C4-2B (cell line): Measurements from ENCODE around the gene ATG2B.
"Not testable (repeated sequence)": the region's sequence is repeated elsewhere in the genome, so short reads cannot be mapped to it uniquely, and the experiment has no call there.

Source experiments
- H3K27ac ChIP-seq: fragments of 450-650 bp; 2 replicates; pipeline ENCODE4 v1.5.1; 2017
- ZFX ChIP-seq: fragments of 450-650 bp; IDR thresholded peaks from 2 replicates; pipeline ENCODE4 v1.6.1; 2017
- TF ChIP-seq, protein P1 (sequence below): fragments of 450-650 bp; conservative IDR thresholded peaks from 2 replicates; pipeline ENCODE4 v1.5.1; 2017; ENCODE audit warnings: mild to moderate bottlenecking

The ATG2B gene

DNA sequence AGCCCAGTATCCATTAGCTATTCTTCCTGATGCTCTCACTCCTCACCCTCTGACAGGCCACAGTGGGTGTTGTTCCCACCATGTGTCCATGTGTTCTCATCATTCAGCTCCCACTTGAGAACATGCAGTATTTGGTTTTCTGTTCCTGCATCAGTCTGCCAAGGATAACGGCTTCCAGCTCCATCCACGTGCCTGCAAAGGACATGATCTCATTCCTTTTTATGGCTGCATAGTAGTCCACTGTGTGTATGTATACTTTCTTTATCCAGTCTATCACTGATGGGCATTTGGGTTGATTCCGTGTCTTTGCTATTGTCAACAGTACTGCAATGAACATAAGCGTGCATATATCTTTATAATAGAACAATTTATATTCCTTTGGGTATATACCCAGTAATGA is 8.9 kb downstream of the ATG2B start:
- TF ChIP-seq, protein P1, sequence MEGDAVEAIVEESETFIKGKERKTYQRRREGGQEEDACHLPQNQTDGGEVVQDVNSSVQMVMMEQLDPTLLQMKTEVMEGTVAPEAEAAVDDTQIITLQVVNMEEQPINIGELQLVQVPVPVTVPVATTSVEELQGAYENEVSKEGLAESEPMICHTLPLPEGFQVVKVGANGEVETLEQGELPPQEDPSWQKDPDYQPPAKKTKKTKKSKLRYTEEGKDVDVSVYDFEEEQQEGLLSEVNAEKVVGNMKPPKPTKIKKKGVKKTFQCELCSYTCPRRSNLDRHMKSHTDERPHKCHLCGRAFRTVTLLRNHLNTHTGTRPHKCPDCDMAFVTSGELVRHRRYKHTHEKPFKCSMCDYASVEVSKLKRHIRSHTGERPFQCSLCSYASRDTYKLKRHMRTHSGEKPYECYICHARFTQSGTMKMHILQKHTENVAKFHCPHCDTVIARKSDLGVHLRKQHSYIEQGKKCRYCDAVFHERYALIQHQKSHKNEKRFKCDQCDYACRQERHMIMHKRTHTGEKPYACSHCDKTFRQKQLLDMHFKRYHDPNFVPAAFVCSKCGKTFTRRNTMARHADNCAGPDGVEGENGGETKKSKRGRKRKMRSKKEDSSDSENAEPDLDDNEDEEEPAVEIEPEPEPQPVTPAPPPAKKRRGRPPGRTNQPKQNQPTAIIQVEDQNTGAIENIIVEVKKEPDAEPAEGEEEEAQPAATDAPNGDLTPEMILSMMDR, result no peak
- TF ChIP-seq ZFX, result no peak
- no peak overlapping the region for H3K27ac ChIP-seq

DNA sequence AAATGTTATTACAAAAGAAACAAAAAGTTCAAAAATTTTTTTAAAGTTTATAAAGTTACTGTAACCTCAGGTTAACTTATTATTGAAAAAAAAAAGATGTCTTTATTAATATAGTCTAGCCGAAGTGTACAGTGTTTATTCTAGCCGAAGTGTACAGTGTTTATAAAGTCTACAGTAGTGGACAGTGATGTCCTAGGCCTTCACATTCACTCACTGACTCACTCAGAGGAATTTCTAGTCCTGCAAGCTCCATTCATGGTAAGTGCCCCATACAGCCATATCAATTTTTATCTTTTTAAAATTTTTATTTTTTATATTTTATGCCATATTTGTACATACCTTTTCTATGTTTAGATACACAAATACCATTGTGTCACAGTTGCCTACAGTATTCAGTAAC is 10.4 kb downstream of the ATG2B start:
- H3K27ac ChIP-seq, result no peak overlapping the region
- TF ChIP-seq, protein P1, result no peak
- TF ChIP-seq ZFX, result no peak

DNA sequence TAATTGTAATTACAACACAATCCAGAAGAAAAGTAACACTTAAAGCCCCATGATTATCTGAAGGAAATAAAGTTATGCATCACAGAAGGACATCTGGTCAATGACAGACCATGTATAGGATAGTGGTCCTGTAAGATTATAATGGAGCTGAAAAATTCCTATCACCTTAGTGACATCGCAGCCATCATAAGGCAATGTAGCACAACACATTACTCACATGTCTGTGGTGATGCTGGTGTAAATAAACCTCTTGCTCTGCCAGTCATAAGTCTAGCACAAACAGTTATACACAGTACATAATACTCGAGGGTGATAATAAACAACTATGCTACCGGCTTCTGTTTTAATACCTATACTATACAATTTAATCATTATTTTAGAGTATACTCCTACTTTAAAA is 11.2 kb downstream of the ATG2B start:
- TF ChIP-seq ZFX, result no peak
- TF ChIP-seq, protein P1, result no peak
- H3K27ac ChIP-seq, result no peak overlapping the region

DNA sequence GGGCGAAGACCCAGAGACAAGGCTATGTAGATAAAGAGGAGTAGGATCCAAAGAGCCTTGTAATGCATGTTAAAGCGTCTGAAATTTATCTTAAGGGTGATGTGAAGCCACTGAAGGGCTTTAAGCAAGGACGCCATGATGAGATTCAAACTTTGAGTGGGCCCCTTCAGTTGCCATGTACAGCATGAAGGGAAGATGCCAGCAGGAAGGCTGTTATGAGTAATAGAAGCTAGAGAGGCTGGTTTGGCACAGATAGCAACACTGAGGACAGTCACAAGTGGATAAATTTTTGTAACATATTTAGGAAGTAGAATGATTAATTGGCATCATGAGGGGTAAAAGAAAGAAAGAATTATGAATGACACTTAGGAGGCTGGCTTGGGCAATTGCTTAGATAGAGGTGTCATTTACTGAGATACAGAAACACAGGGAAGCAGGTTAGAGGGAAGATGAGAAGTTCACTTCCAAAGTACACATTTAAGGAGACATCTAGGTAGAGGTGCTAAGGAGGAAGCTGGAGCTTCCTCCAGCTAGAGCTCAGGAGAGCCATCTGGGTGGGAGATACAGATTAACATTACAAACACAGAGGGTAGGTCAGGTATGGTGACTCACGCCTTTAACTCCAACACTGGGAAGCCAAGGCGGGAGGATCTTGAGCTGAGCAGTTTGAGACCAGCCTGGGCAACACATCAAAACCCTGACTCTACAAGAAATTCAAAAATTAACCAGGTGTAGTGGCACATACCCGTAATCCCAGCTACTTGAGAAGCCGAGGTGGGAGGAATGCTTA is 13.7 kb downstream of the ATG2B start:
- no peak for TF ChIP-seq ZFX
- TF ChIP-seq, protein P1, result no peak
- no peak overlapping the region for H3K27ac ChIP-seq

DNA sequence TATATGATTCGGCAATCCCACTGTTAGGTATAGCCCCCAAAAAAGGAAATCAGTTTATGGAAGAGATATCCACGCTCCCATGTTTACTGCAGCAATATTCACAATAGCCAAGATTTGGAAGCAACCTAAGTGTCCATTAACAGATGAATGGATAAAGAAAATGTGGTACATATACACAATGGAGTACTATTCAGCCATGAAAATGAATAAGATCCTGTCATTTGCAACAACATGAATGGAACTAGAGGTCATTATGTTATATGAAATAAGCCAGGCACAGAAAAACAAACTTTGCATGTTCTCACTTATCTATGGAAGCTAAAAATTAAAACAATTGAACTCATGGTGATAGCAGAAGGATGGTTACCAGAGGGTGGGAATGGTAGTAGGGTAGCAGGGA is 15.2 kb downstream of the ATG2B start:
- H3K27ac ChIP-seq, result not testable (repeated sequence)

DNA sequence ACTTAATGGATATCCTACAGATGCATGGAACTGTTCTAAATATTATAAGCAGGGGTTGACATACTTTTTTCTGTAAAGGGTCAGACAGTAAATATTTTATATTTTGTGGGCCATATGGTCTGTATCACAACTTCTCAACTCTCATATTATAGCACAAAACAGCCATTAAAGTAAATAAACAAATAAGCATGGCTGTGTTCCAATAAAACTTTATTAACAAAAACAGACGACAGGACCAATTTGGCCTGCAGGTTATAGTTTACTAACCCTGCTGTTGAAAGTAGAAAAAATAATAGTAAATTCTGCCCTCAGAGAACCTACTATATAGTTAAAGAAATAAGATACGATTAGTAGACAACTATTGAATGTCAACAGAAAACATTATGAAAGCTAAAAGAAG is 17.5 kb downstream of the ATG2B start:
- no peak overlapping the region for H3K27ac ChIP-seq

DNA sequence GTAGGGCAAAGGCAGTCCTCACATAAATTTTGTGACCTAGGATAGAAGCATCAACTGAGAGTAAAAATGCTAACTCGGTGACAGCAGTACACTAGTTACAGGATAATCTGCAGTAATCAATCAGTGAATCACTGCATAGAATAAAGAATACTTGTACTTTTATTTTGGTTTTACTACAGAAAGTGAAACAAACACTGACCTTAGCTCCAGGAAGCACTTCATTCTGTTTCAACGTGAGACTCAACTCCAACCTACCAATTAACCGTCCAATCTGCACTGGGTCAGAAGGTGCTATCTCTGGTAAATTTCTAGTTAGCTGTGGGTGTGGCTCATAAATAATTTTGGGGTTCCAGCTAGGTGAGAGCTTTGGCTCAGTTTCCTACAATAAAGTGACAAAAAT is 21.8 kb downstream of the ATG2B start:
- no peak overlapping the region for H3K27ac ChIP-seq
- TF ChIP-seq, protein P1, result no peak
- no peak for TF ChIP-seq ZFX

More for the DNA sequence above, 17.5 kb downstream of the ATG2B start:
- TF ChIP-seq, protein P1, result no peak
- no peak for TF ChIP-seq ZFX

DNA sequence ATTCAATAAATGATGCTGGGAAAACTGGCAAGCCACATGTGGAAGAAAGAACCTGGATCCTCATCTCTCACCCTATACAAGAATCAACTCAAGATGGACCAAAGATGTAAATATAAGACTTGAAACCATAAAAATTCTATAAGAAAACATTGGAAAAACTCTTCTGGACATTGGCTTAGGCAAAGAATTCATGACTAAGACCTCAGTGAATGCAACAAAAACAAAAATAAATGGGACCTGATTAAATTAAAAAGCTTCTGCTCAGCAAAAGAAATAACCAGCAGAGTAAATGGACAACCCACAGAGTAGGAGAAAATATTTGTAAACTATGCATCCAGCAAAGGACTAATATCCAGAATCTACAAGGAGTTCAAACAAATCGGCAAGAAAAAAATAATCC is 24.6 kb downstream of the ATG2B start:
- no peak overlapping the region for H3K27ac ChIP-seq
- TF ChIP-seq, protein P1, result no peak
- no peak for TF ChIP-seq ZFX
